H1 (cell line): ENCODE measurements around the gene XKR7. TPM values are rescaled to one million over a fixed set of nuclear protein-coding genes. Genes with fewer than 3 reads are reported as not detected.

ENCODE experiments used
- CTCF ChIA-PET: fragments of 300-600 bp; sonication (Branson Sonifier 250); formaldehyde crosslinking; loops from one replicate; lab custom pipeline; 2021; ENCODE audit not compliant: partially characterized antibody; lab: Charles Lee
- POLR2A ChIA-PET: fragments of 300-600 bp; sonication (Branson Sonifier 250); formaldehyde crosslinking; loops from one replicate; lab custom pipeline; 2021; ENCODE audit warnings: inconsistent platforms; ENCODE audit not compliant: partially characterized antibody; lab: Charles Lee
- DNase-seq, 2 experiments: peaks; one replicate each; pipeline versions ENCODE4 v3.0.0 to v3.0.0-alpha.2; 2010 to 2022; ENCODE audit warnings: low spot score in 2 of 2, low read depth in 1 of 2, mixed read lengths in 1 of 2
- FAIRE-seq: peaks from 2 replicates; lab custom pipeline; 2011; peaks lifted over from hg19 to GRCh38; lab: Jason Lieb, UNC
- H2AFZ ChIP-seq: 2 replicates; pipeline ENCODE4 v1.8.1; 2012; ENCODE audit warnings: low read length, inconsistent platforms
- H2AK5ac ChIP-seq: 2 replicates; pipeline ENCODE4 v1.6.1; 2013; ENCODE audit warnings: low read depth, low read length
- H2BK120ac ChIP-seq: replicated peaks from 2 replicates; pipeline ENCODE3; 2013; ENCODE audit warnings: low read depth, low read length, inconsistent platforms
- H2BK12ac ChIP-seq: 2 replicates; pipeline ENCODE4 v1.6.1; 2013; ENCODE audit warnings: low read depth, low read length
- H2BK15ac ChIP-seq: 2 replicates; pipeline ENCODE4 v1.6.1; 2013; ENCODE audit warnings: low read length
- H2BK20ac ChIP-seq: 2 replicates; pipeline ENCODE4 v1.6.1; 2013; ENCODE audit warnings: low read length
- H2BK5ac ChIP-seq: 2 replicates; pipeline ENCODE4 v1.6.1; 2013; ENCODE audit warnings: low read depth, low read length
- H3K14ac ChIP-seq: 2 replicates; pipeline ENCODE4 v1.6.1; 2013; ENCODE audit warnings: inconsistent platforms; ENCODE audit not compliant: insufficient read length
- H3K18ac ChIP-seq: 2 replicates; pipeline ENCODE4 v1.6.1; 2013; ENCODE audit warnings: low read length; ENCODE audit errors: extremely low read depth
- H3K23ac ChIP-seq: 2 replicates; pipeline ENCODE4 v1.6.1; 2013; ENCODE audit warnings: inconsistent platforms; ENCODE audit not compliant: insufficient read length
- H3K23me2 ChIP-seq: 2 replicates; pipeline ENCODE4 v1.6.1; 2013; ENCODE audit warnings: low read depth, low read length
- H3K27ac ChIP-seq: 2 replicates; pipeline ENCODE4 v1.6.1; 2011; ENCODE audit warnings: low read depth, low read length, inconsistent platforms
- H3K27me3 ChIP-seq, 4 experiments: replicated peaks in 1 of 4; 1 replicate in 1 of 4; 2 replicates in 3 of 4; pipeline versions ENCODE4 v1.6.1 to v1.8.1; 2011 to 2013; ENCODE audit warnings: low read length in 3 of 4, mild to moderate bottlenecking in 3 of 4, inconsistent platforms in 2 of 4, mixed read lengths in 2 of 4, moderate library complexity in 1 of 4; ENCODE audit not compliant: control insufficient read depth in 3 of 4, insufficient read depth in 3 of 4; ENCODE audit errors: extremely low read depth in 1 of 4
- H3K36me3 ChIP-seq, 4 experiments: 2 replicates each; pipeline versions ENCODE4 v1.6.1 to v1.8.1; 2011 to 2013; ENCODE audit warnings: mild to moderate bottlenecking in 4 of 4, low read length in 3 of 4, moderate library complexity in 2 of 4, control low read depth in 1 of 4, inconsistent platforms in 1 of 4; ENCODE audit not compliant: insufficient read depth in 4 of 4, control insufficient read depth in 2 of 4
- H3K4ac ChIP-seq: replicated peaks from 2 replicates; pipeline ENCODE3; 2013; ENCODE audit warnings: low read length, low read depth, mixed read lengths, inconsistent platforms; ENCODE audit not compliant: insufficient read length
- H3K4me1 ChIP-seq, 4 experiments: replicated peaks in 1 of 4; 1 replicate in 1 of 4; 2 replicates in 3 of 4; pipeline versions ENCODE4 v1.6.1 to v1.8.1; 2011 to 2013; ENCODE audit warnings: low read length in 3 of 4, inconsistent platforms in 2 of 4, mixed read lengths in 1 of 4; ENCODE audit not compliant: insufficient read depth in 4 of 4, control insufficient read depth in 3 of 4
- H3K4me2 ChIP-seq, 2 experiments: 2 replicates each; pipeline versions ENCODE4 v1.6.1 to v1.8.1; 2011 to 2013; ENCODE audit warnings: low read depth in 2 of 2, low read length in 2 of 2, control low read depth in 1 of 2, inconsistent platforms in 1 of 2, mild to moderate bottlenecking in 1 of 2; ENCODE audit not compliant: insufficient read depth in 1 of 2
- H3K4me3 ChIP-seq, 4 experiments: fragments of 200-600, 300-600 bp in 1 of 4; sonication (generic), shearing (Covaris generic), sonication (Bioruptor Twin) in 1 of 4; 2 replicates each; pipeline versions ENCODE4 v1.5.1 to v1.8.1; 2011 to 2016; ENCODE audit warnings: low read length in 4 of 4, low read depth in 3 of 4, control low read depth in 2 of 4, inconsistent platforms in 2 of 4, mild to moderate bottlenecking in 2 of 4, mixed read lengths in 1 of 4, moderate library complexity in 1 of 4; ENCODE audit not compliant: insufficient read depth in 2 of 4; ENCODE audit errors: extremely low read depth in 1 of 4
- H3K56ac ChIP-seq: replicated peaks from 2 replicates; pipeline ENCODE3; 2013; ENCODE audit warnings: low read depth, mild to moderate bottlenecking, mixed read lengths, low read length, inconsistent platforms; ENCODE audit not compliant: insufficient read length
- H3K79me1 ChIP-seq: 2 replicates; pipeline ENCODE4 v1.6.1; 2013; ENCODE audit warnings: low read depth, low read length, control low read depth
- H3K79me2 ChIP-seq, 2 experiments: 2 replicates each; pipeline versions ENCODE4 v1.6.1 to v1.8.1; 2012 to 2013; ENCODE audit warnings: low read length in 2 of 2, mild to moderate bottlenecking in 2 of 2, inconsistent platforms in 1 of 2; ENCODE audit not compliant: insufficient read depth in 2 of 2, control insufficient read depth in 1 of 2
- H3K9ac ChIP-seq, 4 experiments: replicated peaks in 1 of 4; 1 replicate in 1 of 4; 2 replicates in 3 of 4; pipeline versions ENCODE4 v1.6.1 to v1.8.1; 2011 to 2013; ENCODE audit warnings: low read depth in 3 of 4, low read length in 3 of 4, control low read depth in 2 of 4, mild to moderate bottlenecking in 2 of 4, moderate library complexity in 2 of 4, inconsistent platforms in 1 of 4; ENCODE audit errors: extremely low read depth in 1 of 4
- H3K9me3 ChIP-seq, 2 experiments: 2 replicates each; pipeline versions ENCODE4 v1.6.1 to v1.8.1; 2012 to 2013; ENCODE audit warnings: mild to moderate bottlenecking in 2 of 2, moderate library complexity in 2 of 2, control low read depth in 1 of 2, inconsistent platforms in 1 of 2, low read depth in 1 of 2, low read length in 1 of 2, mixed read lengths in 1 of 2; ENCODE audit not compliant: insufficient read depth in 2 of 2
- H4K20me1 ChIP-seq, 2 experiments: replicated peaks in 1 of 2; 2 replicates each; pipeline versions ENCODE3 to v1.8.1; 2011 to 2013; ENCODE audit warnings: inconsistent platforms in 2 of 2, low read length in 2 of 2, mild to moderate bottlenecking in 1 of 2; ENCODE audit not compliant: insufficient read depth in 2 of 2, control insufficient read depth in 1 of 2
- H4K5ac ChIP-seq: 2 replicates; pipeline ENCODE4 v1.6.1; 2013; ENCODE audit warnings: low read length, low read depth, mixed read lengths, inconsistent platforms; ENCODE audit not compliant: insufficient read length
- H4K8ac ChIP-seq: 2 replicates; pipeline ENCODE4 v1.8.0; 2013; ENCODE audit warnings: mild to moderate bottlenecking, moderate library complexity, low read length, inconsistent platforms; ENCODE audit not compliant: insufficient read depth; ENCODE audit errors: extremely low read depth
- H4K91ac ChIP-seq: replicated peaks from 2 replicates; pipeline ENCODE3; 2013; ENCODE audit warnings: low read length, mixed read lengths, inconsistent platforms; ENCODE audit not compliant: insufficient read length
- CBX5 ChIP-seq: fragments of 300-800, 300-1000 bp; sonication (generic); IDR thresholded peaks from 2 replicates; pipeline ENCODE4 v1.7.1; 2016; ENCODE audit warnings: antibody characterized with exemption, low read length, low read depth
- CREB1 ChIP-seq: IDR thresholded peaks from 2 replicates; pipeline ENCODE4 v1.6.1; 2012; ENCODE audit warnings: inconsistent platforms
- E2F6 ChIP-seq: IDR thresholded peaks from 2 replicates; pipeline ENCODE4 v1.6.1; 2012; ENCODE audit warnings: inconsistent platforms
- GTF2F1 ChIP-seq: IDR thresholded peaks from 2 replicates; pipeline ENCODE4 v1.6.1; 2012; ENCODE audit warnings: low read depth, low read length, improper control_type of control experiment, borderline replicate concordance
- SAP30 ChIP-seq: fragments of 300-600 bp; sonication (generic); IDR thresholded peaks from 2 replicates; pipeline ENCODE4 v1.7.1; 2012; ENCODE audit warnings: low read length, moderate library complexity, mild to moderate bottlenecking, inconsistent platforms; ENCODE audit not compliant: insufficient read depth, insufficient replicate concordance
- SP1 ChIP-seq: IDR thresholded peaks from 2 replicates; pipeline ENCODE4 v1.6.1; 2011; ENCODE audit warnings: low read depth, low read length
- TBP ChIP-seq: IDR thresholded peaks from 2 replicates; pipeline ENCODE4 v1.6.1; 2011; ENCODE audit warnings: low read depth, low read length, improper control_type of control experiment
- WGBS, 2 experiments: shearing (Covaris generic) in 1 of 2; methylation state at CpG; one replicate each; pipeline versions ENCODE4 v1.1.6 to v1.1.7; 2013 to 2015; ENCODE audit warnings: low lambda C conversion rate in 2 of 2, mixed read lengths in 2 of 2, inconsistent platforms in 1 of 2, low coverage in 1 of 2, missing lambda C conversion rate in 1 of 2; ENCODE audit not compliant: insufficient replicate concordance in 2 of 2, insufficient coverage in 1 of 2, insufficient read length in 1 of 2; ENCODE audit errors: extremely low coverage in 1 of 2, missing lambda C conversion rate in 1 of 2; 5-methylcytosine and 5-hydroxymethylcytosine counted together
- polyA plus RNA-seq, 7 experiments: library from polyadenylated mRNA; depleted of rRNA in 3 of 7; stranded (reverse) in 5 of 7; unstranded in 2 of 7; fragments of >200 nt in 5 of 7; fragments of 200-250 nt in 2 of 7; gene quantifications; 1 replicate in 5 of 7; 2 replicates in 1 of 7; 4 replicates in 1 of 7; pipeline versions ENCODE4 v1.2.1 to v1.2.3, GENCODE V29; 2011 to 2013; ENCODE audit warnings: missing spikeins in 2 of 7, mixed read lengths in 2 of 7
- total RNA-seq: library from RNA; stranded (reverse); fragmentation: NEBNext Ultra II Directional; extraction: Animal tissue kit (Norgen Biotek cat#: 25700); gene quantifications from 2 replicates; pipeline ENCODE4 v1.2.1, GENCODE V29; 2021

Gene XKR7
- total and polyA plus RNA-seq, 2 of the 8 experiments (the other 6 are each of a cell fraction or from before 2014, with no cell fraction given): 1.8 to 2.4 TPM

GRCh38 chr20:32006053-32006452, 38.1 kb downstream of the XKR7 start:
- H3K9me3 ChIP-seq: no peaks in the 10 kb centered on the region
- H3K4me3 ChIP-seq: no peak overlapping the region
- no peak overlapping the region for H2AK5ac ChIP-seq
- H2AFZ ChIP-seq: no peak overlapping the region
- no peak overlapping the region for H2BK20ac ChIP-seq
- no peak overlapping the region for H2BK15ac ChIP-seq
- H3K56ac ChIP-seq: no peak overlapping the region
- DNase-seq: no peak
- H3K14ac ChIP-seq: no peak overlapping the region
- no peak overlapping the region for H3K27ac ChIP-seq
- no peak overlapping the region for H2BK120ac ChIP-seq
- H2BK5ac ChIP-seq: no peak overlapping the region; the same call in 1 of the 2 replicates
- peaks cover 2% of the 10 kb centered on the region; the same call in 1 of the 2 replicates for H3K23me2 ChIP-seq
- TF ChIP-seq CREB1: no peak
- no peak for TF ChIP-seq SP1
- no peak for TF ChIP-seq GTF2F1
- no peak for TF ChIP-seq SAP30
- no peak for TF ChIP-seq TBP
- TF ChIP-seq E2F6: no peak
- no peak for TF ChIP-seq CBX5
- H3K4me1 ChIP-seq: peaks cover 16 to 21% (median 19%) of the 10 kb centered on the region in 4 experiments
- ChIA-PET CTCF (interaction anchor here (1.7 to 2.7 kb wide), 3 partner anchors 11 to 153 kb away, joined by 4 to 20 read pairs (median 11); partner anchors contain the start of gene PDRG1), POLR2A (interaction anchor here (1.4 kb wide), 1 partner anchor 12 kb away, joined by 4 read pairs; no protein-coding TSS in a partner anchor)
- H3K27me3 ChIP-seq: no peaks in the 10 kb centered on the region
- no peak overlapping the region for H3K9ac ChIP-seq
- no peak overlapping the region for H4K8ac ChIP-seq
- WGBS, 2 experiments: 90% methylated on average over 5 of the region's 5 CpGs; no CpG with 5 or more reads in 1 of the 2 experiments
- no peak for FAIRE-seq
- H3K79me1 ChIP-seq: no peaks in the 10 kb centered on the region
- no peak overlapping the region for H3K18ac ChIP-seq
- H4K5ac ChIP-seq: no peak overlapping the region
- H3K4ac ChIP-seq: no peak overlapping the region
- no peaks in the 10 kb centered on the region for H3K79me2 ChIP-seq
- H3K36me3 ChIP-seq: no peaks in the 10 kb centered on the region
- no peaks in the 10 kb centered on the region for H4K20me1 ChIP-seq
- H4K91ac ChIP-seq: no peak overlapping the region
- no peak overlapping the region for H3K23ac ChIP-seq
- no peak overlapping the region for H3K4me2 ChIP-seq
- no peak overlapping the region for H2BK12ac ChIP-seq
